ENCODE data around the gene KLHL26. TPM values are rescaled to one million over a fixed set of nuclear protein-coding genes. Genes with fewer than 3 reads are reported as not detected.

The KLHL26 gene
- polyA plus RNA-seq, 3 donors: 1.6 to 3.2 (median 2.0) TPM

GRCh38 chr19:18667531-18668251 lies 30.9 kb downstream of the KLHL26 start:
- Histone ChIP-seq H3K79me2 (ENCODE audit: insufficient read depth, low read length) (no peaks in the 10 kb centered on the region), H3K4me2 (replicated peaks; ENCODE audit: extremely low read depth, low read length, poor library complexity, severe bottlenecking) (no peak overlapping the region), H3K4me1 (ENCODE audit: control insufficient read depth in 1 of 2, insufficient read depth in 2 of 2, low read length in 2 of 2) (no peaks in the 10 kb centered on the region), H3K9ac (ENCODE audit: insufficient read depth, low read length, poor library complexity, severe bottlenecking) (no peak overlapping the region), H3K36me3 (replicated peaks in 1 of 2; ENCODE audit: control insufficient read depth in 1 of 2, insufficient read depth in 2 of 2, low read length in 2 of 2) (peaks cover 26 to 57% of the 10 kb centered on the region in 2 donors), H3K27ac (ENCODE audit: low read depth in 1 of 2, low read length in 2 of 2) (no peak overlapping the region), H3K9me3 (replicated peaks in 1 of 2; ENCODE audit: control insufficient read depth in 1 of 2, insufficient read depth in 1 of 2, low read length in 2 of 2) (no peaks in the 10 kb centered on the region), H2AFZ (ENCODE audit: insufficient read depth, low read depth, low read length, poor library complexity, severe bottlenecking) (no peak overlapping the region), H3K27me3 (ENCODE audit: control insufficient read depth in 2 of 2, insufficient read depth in 2 of 2, low read length in 2 of 2) (no peaks in the 10 kb centered on the region), H3K4me3 (replicated peaks in 1 of 3; ENCODE audit: low read depth in 2 of 3, low read length in 3 of 3) (no peak overlapping the region), H4K20me1 (ENCODE audit: insufficient read depth, low read length) (peaks cover 8% of the 10 kb centered on the region)
- DNase-seq: no peak
- Mint-ChIP-seq H3K4me1 (peaks cover 4% of the 10 kb centered on the region), H3K27ac (no peak overlapping the region), H3K4me3 (no peak overlapping the region), H3K27me3 (ENCODE audit: low read depth in 3 of 3) (peaks cover 0 to 1% (median 0%) of the 10 kb centered on the region in 3 donors), H3K36me3 (peaks cover 39 to 60% of the 10 kb centered on the region in 2 donors), H3K9me3 (peaks cover 0 to 2% (median 0%) of the 10 kb centered on the region in 7 donors)
- TF ChIP-seq, protein P1, sequence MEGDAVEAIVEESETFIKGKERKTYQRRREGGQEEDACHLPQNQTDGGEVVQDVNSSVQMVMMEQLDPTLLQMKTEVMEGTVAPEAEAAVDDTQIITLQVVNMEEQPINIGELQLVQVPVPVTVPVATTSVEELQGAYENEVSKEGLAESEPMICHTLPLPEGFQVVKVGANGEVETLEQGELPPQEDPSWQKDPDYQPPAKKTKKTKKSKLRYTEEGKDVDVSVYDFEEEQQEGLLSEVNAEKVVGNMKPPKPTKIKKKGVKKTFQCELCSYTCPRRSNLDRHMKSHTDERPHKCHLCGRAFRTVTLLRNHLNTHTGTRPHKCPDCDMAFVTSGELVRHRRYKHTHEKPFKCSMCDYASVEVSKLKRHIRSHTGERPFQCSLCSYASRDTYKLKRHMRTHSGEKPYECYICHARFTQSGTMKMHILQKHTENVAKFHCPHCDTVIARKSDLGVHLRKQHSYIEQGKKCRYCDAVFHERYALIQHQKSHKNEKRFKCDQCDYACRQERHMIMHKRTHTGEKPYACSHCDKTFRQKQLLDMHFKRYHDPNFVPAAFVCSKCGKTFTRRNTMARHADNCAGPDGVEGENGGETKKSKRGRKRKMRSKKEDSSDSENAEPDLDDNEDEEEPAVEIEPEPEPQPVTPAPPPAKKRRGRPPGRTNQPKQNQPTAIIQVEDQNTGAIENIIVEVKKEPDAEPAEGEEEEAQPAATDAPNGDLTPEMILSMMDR (IDR thresholded peaks at IDR 0.05): no peak
- intact Hi-C loops (cut with micrococcal nuclease): no loop called here
- WGBS (ENCODE audit: insufficient coverage): 96% methylated on average over 55 of the region's 55 CpGs

- Mint-ChIP-seq H3K36me3 (peaks cover 39 to 60% of the 10 kb centered on the region in 2 donors), H3K27ac (no peak overlapping the region), H3K27me3 (ENCODE audit: low read depth in 3 of 3) (peaks cover 0 to 1% (median 0%) of the 10 kb centered on the region in 3 donors), H3K9me3 (peaks cover 0 to 2% (median 0%) of the 10 kb centered on the region in 7 donors), H3K4me1 (peaks cover 4% of the 10 kb centered on the region), H3K4me3 (no peak overlapping the region)
- Histone ChIP-seq H3K4me1 (ENCODE audit: control insufficient read depth in 1 of 2, insufficient read depth in 2 of 2, low read length in 2 of 2) (no peaks in the 10 kb centered on the region), H2AFZ (ENCODE audit: insufficient read depth, low read depth, low read length, poor library complexity, severe bottlenecking) (no peak overlapping the region), H3K36me3 (replicated peaks in 1 of 2; ENCODE audit: control insufficient read depth in 1 of 2, insufficient read depth in 2 of 2, low read length in 2 of 2) (peaks cover 26 to 57% of the 10 kb centered on the region in 2 donors), H3K4me3 (replicated peaks in 1 of 3; ENCODE audit: low read depth in 2 of 3, low read length in 3 of 3) (no peak overlapping the region), H3K9ac (ENCODE audit: insufficient read depth, low read length, poor library complexity, severe bottlenecking) (no peak overlapping the region), H3K27me3 (ENCODE audit: control insufficient read depth in 2 of 2, insufficient read depth in 2 of 2, low read length in 2 of 2) (no peaks in the 10 kb centered on the region), H3K27ac (ENCODE audit: low read depth in 1 of 2, low read length in 2 of 2) (no peak overlapping the region), H3K79me2 (ENCODE audit: insufficient read depth, low read length) (no peaks in the 10 kb centered on the region), H3K4me2 (replicated peaks; ENCODE audit: extremely low read depth, low read length, poor library complexity, severe bottlenecking) (no peak overlapping the region), H4K20me1 (ENCODE audit: insufficient read depth, low read length) (peaks cover 4% of the 10 kb centered on the region), H3K9me3 (replicated peaks in 1 of 2; ENCODE audit: control insufficient read depth in 1 of 2, insufficient read depth in 1 of 2, low read length in 2 of 2) (no peaks in the 10 kb centered on the region)
- intact Hi-C loops (cut with micrococcal nuclease): no loop called here
- 98% methylated on average over 38 of the region's 38 CpGs for WGBS (ENCODE audit: insufficient coverage)
- DNase-seq: no peak
- TF ChIP-seq, protein P1 (IDR thresholded peaks at IDR 0.05): no peak
Measured at GRCh38 chr19:18668252-18668631, 31.4 kb downstream of the KLHL26 start.

All from CD14-positive monocyte (primary cell).